22Rv1 (cell line): ENCODE measurements around the gene CANX.

Experiments used
- H3K27ac ChIP-seq: fragments of 450-650 bp; 2 replicates; pipeline ENCODE4 v1.5.1; 2017
- ZFX ChIP-seq: fragments of 450-650 bp; IDR thresholded peaks from 2 replicates; pipeline ENCODE4 v1.6.1; 2017; ENCODE audit warnings: antibody characterized with exemption, borderline replicate concordance
- TF ChIP-seq, protein P1 (sequence below): fragments of 450-650 bp; IDR thresholded peaks from 2 replicates; pipeline ENCODE4 v1.5.1; 2017; ENCODE audit warnings: mild to moderate bottlenecking

The CANX gene

DNA sequence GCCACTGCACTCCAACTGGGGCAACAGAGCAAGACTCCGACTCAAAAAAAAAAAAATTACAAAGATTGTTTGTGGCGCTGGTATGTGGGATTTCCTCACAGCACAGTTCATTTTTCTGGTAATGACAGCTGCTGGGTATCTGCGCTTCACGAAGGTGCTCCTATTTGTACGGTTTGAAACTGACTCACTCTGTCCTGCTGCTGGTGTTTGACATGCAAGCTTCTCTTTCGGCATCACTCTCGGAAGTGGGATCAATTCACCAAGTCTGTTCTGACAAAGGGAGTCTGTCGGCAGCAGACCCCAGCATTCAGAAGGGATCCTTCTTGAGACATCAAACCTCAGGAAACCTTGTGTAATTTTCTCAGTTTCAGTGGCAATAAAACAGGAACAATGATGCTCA is 60.2 kb downstream of the CANX start:
- no peak overlapping the region for H3K27ac ChIP-seq
- TF ChIP-seq, protein P1, sequence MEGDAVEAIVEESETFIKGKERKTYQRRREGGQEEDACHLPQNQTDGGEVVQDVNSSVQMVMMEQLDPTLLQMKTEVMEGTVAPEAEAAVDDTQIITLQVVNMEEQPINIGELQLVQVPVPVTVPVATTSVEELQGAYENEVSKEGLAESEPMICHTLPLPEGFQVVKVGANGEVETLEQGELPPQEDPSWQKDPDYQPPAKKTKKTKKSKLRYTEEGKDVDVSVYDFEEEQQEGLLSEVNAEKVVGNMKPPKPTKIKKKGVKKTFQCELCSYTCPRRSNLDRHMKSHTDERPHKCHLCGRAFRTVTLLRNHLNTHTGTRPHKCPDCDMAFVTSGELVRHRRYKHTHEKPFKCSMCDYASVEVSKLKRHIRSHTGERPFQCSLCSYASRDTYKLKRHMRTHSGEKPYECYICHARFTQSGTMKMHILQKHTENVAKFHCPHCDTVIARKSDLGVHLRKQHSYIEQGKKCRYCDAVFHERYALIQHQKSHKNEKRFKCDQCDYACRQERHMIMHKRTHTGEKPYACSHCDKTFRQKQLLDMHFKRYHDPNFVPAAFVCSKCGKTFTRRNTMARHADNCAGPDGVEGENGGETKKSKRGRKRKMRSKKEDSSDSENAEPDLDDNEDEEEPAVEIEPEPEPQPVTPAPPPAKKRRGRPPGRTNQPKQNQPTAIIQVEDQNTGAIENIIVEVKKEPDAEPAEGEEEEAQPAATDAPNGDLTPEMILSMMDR = no peak

GRCh38 chr5:179759581-179760551 is 61.1 kb downstream of the CANX start:
- TF ChIP-seq, protein P1 = no peak
- TF ChIP-seq ZFX = no peak
- no peak overlapping the region for H3K27ac ChIP-seq

GRCh38 chr5:179762079-179762780 is 63.5 kb downstream of the CANX start:
- no peak for TF ChIP-seq ZFX
- TF ChIP-seq, protein P1 = no peak
- H3K27ac ChIP-seq = no peak overlapping the region

GRCh38 chr5:179762781-179763176 is 64.0 kb downstream of the CANX start:
- H3K27ac ChIP-seq = no peak overlapping the region
- TF ChIP-seq ZFX = no peak
- TF ChIP-seq, protein P1 = no peak

DNA sequence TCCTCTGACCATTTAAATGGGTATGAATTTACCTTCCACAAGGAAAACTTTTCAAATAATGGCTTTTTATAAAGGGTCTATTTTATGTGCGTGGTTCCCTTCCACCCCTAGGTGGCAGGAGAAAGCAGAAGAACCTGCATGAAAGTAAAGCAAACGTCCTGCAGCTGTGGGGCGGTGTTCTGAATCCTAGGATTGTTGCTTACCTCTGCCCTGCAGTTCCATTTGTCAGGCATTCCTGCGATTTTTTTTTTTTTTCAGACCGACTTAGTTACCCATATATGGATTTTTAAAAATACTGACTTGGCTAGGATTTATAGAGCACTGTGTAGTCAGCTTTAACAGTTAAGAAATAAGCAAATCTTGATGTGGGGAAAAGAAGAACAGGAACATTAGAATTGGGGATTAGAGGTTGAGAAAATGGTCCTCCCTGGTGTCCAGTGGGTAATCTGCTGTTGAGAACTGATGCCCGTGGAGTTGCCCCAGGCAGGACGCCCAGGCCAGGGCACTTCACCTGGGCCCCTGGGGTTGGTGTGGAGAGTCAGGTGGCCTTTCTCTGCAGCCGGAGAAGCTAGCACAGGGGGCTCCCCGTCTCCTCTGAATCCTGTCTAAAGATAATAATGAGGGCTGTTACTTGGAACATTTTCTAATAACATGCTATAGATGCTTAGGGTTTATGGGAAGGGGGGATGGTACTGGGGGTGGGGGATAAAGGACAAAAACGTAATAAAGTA is 64.6 kb downstream of the CANX start:
- no peak overlapping the region for H3K27ac ChIP-seq
- TF ChIP-seq ZFX = no peak
- TF ChIP-seq, protein P1 = peak; percentile 96

GRCh38 chr5:179764056-179764455 is 65.3 kb downstream of the CANX start:
- TF ChIP-seq, protein P1 = no peak
- TF ChIP-seq ZFX = no peak
- no peak overlapping the region for H3K27ac ChIP-seq
